T-helper 9 cell (primary cell): ENCODE measurements around the gene SYNE2.
"Not testable (repeated sequence)": the region's sequence is repeated elsewhere in the genome, so short reads cannot be mapped to it uniquely, and the experiment has no call there.

ENCODE experiments used
- DNase-seq: peaks from one replicate; pipeline ENCODE4 v3.0.0-alpha.2; 2020

SYNE2 gene

DNA sequence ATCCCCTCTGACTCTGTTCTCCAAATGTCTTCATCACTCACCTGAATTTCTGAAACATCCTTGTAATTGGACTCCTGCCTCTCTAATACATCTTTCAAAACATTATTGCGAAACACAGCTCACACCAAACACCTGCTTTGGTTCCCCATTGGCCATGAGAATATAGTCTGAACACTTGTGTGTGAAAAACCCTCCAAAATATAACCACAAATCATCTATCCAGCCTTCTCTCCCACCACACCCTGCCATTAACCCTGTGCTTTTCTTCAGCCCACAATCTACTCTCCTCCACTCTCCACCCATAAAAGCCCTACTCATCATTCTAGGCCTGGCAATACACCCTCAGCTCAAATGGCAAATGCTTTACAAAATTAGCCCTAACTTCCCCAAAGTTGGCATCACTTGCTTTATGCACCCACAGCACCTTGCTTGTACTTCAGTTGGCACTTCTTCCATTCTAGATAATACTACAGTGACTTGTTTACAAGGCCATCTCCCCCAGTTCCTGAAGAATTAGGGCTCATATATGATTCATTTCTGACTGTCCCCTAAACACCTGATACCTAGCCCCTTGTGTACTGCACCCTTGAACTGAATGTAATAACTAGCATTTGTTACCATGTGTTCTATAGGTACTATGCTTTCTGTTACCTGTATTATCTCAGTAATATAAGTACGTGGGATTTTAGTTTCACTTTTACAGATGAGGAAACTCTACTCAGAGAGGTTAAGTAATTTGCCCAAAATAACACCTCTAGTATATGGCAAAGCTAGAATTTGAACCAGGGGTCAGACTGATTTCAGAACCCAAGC, 17.3 kb downstream of the SYNE2 start:
- DNase-seq = not testable (repeated sequence)

DNA sequence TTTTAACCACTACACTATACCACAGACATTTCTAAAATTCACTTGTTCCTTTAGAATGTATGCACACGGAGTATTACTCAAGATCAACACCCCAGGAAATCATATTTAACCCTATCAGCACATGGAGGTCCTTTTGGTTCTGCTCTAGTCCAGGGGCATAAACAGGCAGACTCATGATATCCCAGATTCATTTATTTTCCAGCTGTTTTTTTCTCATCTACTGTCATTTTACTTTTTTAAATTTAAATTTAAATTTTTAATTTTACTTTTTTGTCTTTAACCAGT, 17.9 kb downstream of the SYNE2 start:
- not testable (repeated sequence) for DNase-seq

GRCh38 chr14:63874223-63874622, 21.4 kb downstream of the SYNE2 start:
- no peak for DNase-seq

DNA sequence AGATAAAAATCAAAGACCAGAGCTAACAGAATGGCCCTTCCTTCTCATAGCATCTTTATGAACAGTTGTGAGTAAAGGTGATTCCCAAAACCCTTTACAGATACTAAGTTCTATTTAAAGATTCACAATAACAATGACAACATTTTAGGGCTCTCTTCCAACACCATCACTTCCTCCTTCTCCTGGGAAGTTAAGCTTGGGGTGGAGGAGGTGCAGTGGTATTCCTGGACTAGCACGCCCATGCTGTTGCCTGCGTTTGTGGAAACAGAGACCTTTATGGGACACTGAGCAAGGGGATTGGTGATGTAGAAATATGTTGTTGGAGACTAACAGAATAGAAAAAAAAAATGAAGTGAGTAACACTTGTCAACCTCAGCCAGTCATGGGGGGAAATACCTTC, 22.5 kb downstream of the SYNE2 start:
- DNase-seq = no peak

- DNase-seq = no peak
Measured at GRCh38 chr14:63877550-63877939, 24.7 kb downstream of the SYNE2 start.

DNA sequence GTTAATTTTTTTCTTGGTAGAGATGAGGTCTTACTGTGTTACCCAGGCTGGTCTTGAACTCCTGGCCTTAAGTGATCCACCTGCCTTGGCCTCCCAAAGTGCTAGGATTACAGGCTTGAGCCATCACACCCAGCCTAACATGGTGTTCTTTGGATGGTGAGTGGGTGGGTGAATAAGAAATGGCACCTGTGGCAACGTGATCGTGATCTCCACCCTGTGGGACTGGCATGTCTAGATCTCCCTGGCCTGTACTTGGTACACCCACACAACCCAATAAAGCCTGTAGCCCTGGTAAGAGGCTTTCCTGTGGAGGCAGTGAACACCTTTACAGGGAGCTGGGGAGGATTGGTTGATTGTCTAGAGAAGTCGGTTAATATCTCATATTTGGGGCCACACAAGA, 25.2 kb downstream of the SYNE2 start:
- no peak for DNase-seq

DNA sequence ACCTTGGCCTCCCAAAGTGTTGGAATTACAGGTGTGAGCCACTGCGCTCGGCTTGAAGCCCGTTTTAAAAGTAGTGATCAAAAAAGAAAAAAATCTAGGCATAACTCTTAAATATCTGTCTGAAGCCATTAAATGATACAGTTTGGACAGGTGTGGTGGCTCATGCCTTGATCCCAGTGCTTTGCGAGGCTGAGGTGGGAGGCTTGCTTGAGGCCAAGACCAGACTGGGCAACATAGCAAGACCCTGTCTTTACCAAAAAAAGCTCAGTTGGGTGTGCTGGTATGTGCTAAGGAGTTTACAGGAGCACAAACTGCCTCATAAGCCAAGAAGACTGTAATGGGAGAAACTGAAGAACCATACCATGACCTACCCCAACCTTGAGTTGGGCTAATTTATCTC, 26.0 kb downstream of the SYNE2 start:
- DNase-seq = no peak

DNA sequence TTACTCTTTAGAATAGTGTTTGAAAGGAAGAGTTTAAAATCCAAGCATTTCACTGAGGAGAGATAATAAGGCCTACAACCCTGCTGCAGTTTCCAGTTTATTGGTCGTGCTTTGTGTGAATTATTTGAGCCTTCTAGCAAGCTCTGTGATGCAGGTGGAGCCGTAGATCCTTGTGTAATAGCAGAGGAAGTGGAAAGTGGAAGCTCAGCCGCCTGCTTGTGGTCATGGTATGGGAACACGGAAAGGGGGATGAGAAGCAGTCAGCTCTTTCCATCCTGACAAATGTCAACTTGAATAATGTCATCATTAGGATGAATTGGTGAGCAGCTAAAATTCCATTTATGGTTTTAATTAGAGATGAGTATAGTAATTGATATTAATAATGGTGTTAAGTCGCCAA, 29.1 kb downstream of the SYNE2 start:
- no peak for DNase-seq

DNA sequence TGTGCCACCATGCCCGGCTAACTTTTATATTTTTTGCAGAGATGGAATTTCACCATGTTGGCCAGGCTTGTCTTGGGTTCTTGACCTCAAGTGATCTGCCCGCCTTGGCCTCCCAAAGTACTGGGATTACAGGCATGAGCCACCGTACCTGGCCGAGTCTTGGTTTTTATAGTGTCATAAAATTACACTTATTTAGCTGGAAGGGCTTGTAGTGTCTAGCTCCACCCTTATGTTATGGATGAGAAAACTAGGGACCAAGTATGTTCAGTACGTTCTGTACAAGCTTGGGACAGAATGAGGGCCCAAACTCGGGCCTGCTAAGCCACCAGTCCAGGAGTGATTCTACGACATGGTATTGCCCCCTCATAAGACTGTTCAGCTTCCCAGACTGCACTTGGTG, 35.1 kb downstream of the SYNE2 start:
- no peak for DNase-seq

GRCh38 chr14:63890553-63890952, 37.7 kb downstream of the SYNE2 start:
- no peak for DNase-seq

GRCh38 chr14:63891148-63891975, 38.6 kb downstream of the SYNE2 start:
- no peak for DNase-seq

GRCh38 chr14:63892265-63892664, 39.5 kb downstream of the SYNE2 start:
- no peak for DNase-seq

DNA sequence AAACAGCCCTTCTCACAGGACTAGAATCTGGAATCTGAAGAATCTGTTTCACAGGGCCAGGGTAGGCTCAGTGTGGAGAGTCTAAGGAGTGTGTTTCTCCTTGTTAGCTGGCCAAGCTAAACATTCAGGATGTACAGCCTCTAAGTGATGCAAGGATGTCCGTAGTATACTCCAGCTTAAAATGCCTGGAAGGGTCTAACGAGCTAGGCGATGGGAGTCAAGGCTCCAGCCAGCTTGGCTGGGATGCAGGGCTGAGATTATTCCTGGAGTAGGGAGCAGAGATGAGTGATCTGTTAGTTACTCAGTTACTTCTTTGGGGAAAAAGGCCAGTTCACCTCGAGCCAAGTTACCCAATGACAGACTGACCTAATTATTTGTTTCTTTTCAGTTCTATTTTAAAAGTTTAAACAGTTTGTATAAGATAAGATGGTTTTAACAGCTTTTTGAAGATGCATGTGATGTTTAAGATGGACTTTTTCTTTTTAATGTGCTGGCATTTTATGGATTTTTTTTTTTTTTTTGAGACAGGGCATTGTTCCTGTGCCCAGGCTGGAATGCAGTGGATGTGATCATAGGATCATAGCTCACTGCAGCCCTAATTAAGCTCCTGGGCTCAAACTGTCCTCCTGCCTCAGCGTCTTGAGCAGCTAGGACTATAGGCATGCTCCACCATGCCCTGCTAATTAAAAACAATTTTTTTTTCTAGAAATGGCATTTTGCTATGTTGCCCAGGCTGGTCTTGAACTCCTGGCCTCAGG, 41.1 kb downstream of the SYNE2 start:
- DNase-seq = no peak

DNA sequence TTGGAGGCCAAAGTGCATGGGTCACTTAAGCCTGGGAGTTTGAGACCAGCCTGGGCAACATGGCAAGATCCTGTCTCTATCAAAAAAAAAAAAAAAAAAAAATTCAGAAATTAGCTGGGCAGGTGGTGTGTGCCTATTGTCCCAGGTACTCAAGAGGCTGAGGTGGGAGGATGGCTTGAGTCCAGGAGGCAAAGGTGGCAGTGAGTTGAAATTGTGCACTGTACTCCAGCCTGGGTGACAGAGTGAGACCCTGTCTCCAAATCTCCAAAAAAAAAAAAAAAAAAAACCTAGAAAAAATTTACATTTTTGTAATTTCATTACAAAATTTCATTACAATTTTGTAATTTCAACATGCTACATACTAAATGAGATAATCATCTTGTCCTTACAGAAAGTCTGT, 42.7 kb downstream of the SYNE2 start:
- DNase-seq = no peak

GRCh38 chr14:63896278-63896720, 43.5 kb downstream of the SYNE2 start:
- DNase-seq = no peak

DNA sequence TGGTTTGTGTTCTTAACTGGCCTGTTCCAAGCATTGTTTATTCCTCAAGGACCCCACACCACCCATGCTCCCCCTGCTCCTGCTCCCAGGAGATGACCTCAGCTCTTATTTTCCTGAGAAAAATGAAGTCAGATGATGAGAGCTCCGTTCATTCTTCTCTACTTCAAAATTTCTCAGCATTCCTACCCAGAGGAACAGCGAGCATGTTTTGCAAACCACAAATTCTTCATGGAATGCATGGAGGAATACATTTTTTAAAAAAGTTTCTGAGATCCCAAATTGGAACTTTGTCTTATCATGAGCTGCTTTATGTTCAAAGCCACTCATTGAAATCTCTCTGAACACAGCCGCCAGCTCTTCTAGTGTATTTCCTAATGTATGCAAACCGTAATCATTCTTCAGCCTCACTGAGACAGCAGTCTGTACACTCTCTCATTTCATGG, 44.9 kb downstream of the SYNE2 start:
- no peak for DNase-seq

GRCh38 chr14:63899953-63900352, 47.1 kb downstream of the SYNE2 start:
- no peak for DNase-seq

GRCh38 chr14:63901434-63902085, 48.8 kb downstream of the SYNE2 start:
- no peak for DNase-seq

DNA sequence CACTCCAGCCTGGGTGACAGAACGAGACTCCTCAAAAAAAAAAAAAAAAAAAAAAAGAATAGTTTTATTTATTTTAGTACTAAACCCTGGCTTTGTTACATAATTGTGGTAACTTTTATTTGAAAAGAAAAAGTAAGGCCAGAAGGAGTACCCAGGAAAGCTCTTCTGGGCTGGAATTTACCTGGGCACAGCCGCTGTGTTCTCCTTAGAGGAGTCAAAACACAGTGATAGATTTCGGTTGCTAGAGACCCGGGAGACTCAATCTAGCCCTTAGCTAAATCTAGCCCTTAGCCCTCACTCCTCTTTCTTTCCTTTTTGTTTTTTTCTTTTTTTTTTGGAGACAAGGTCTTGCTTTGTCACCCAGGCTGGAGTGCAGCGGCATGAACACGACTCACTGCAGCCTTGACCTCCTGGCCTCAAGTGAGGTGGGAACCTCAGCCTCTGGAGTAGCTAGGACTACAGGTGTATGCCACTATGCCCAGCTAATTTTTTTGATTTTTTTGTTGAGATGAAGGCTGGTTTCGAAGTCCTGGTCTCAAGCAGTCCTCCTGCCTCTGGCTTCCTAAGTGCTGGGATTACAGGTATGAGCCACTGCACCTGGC, 49.7 kb downstream of the SYNE2 start:
- DNase-seq = no peak

- no peak for DNase-seq
Measured at GRCh38 chr14:63904724-63905123, 51.9 kb downstream of the SYNE2 start.

GRCh38 chr14:63905370-63905769, 52.6 kb downstream of the SYNE2 start:
- no peak for DNase-seq

GRCh38 chr14:63908667-63909264, 56.0 kb downstream of the SYNE2 start:
- DNase-seq = no peak
